SU-DHL-6 (cell line): ENCODE measurements around the gene SAMD9.

Experiments used
- H2AFZ ChIP-seq: fragments of 200-600 bp; sonication (generic); 2 replicates; pipeline ENCODE4 v1.6.1; 2014; ENCODE audit warnings: low read depth, mild to moderate bottlenecking, moderate library complexity, mixed read lengths, antibody characterized with exemption, low read length; ENCODE audit not compliant: severe bottlenecking
- H3F3A ChIP-seq: fragments of 200-600 bp; shearing (Covaris generic); 2 replicates; pipeline ENCODE4 v1.6.0; 2016; ENCODE audit warnings: antibody characterized with exemption, mild to moderate bottlenecking; ENCODE audit not compliant: insufficient read depth
- H3K27ac ChIP-seq: fragments of 200-600 bp; sonication (generic); 2 replicates; pipeline ENCODE4 v1.5.1; 2016; ENCODE audit warnings: low read depth, mild to moderate bottlenecking, low read length, moderate library complexity, mixed read lengths
- H3K27me3 ChIP-seq: fragments of 200-600 bp; sonication (generic), shearing (Covaris generic); 2 replicates; pipeline ENCODE4 v1.6.0; 2014; ENCODE audit warnings: mild to moderate bottlenecking, low read length
- H3K36me3 ChIP-seq: fragments of 200-600 bp; sonication (generic); 2 replicates; pipeline ENCODE4 v1.6.1; 2014; ENCODE audit warnings: mild to moderate bottlenecking, low read length, mixed read lengths
- H3K4me2 ChIP-seq: fragments of 300-600, 200-600 bp; shearing (Covaris generic), sonication (generic); 2 replicates; pipeline ENCODE4 v1.6.0; 2014; ENCODE audit warnings: low read length, low read depth, mild to moderate bottlenecking; ENCODE audit not compliant: poor library complexity, severe bottlenecking
- H3K4me3 ChIP-seq: fragments of 200-600 bp; sonication (generic); 2 replicates; pipeline ENCODE4 v1.5.1; 2014; ENCODE audit warnings: antibody characterized with exemption, low read length, mild to moderate bottlenecking, mixed read lengths; ENCODE audit not compliant: insufficient read depth, poor library complexity, severe bottlenecking
- H3K79me2 ChIP-seq: fragments of 200-600 bp; sonication (generic); 2 replicates; pipeline ENCODE4 v1.6.1; 2014; ENCODE audit warnings: mild to moderate bottlenecking, low read length, moderate library complexity; ENCODE audit not compliant: insufficient read depth
- H3K9ac ChIP-seq: fragments of 200-600 bp; sonication (generic); 2 replicates; pipeline ENCODE4 v1.7.0; 2014; ENCODE audit warnings: mild to moderate bottlenecking, low read length
- H3K9me2 ChIP-seq: fragments of 200-600 bp; sonication (generic); replicated peaks from 2 replicates; pipeline ENCODE4 v1.6.1; 2014; ENCODE audit warnings: low read length; ENCODE audit not compliant: insufficient read depth
- H3K9me3 ChIP-seq: fragments of 200-600 bp; sonication (generic); 2 replicates; pipeline ENCODE4 v1.6.1; 2014; ENCODE audit warnings: low read length, mixed read lengths; ENCODE audit not compliant: insufficient read depth
- H4K20me1 ChIP-seq: fragments of 200-600 bp; sonication (generic); 2 replicates; pipeline ENCODE4 v1.6.1; 2014; ENCODE audit warnings: low read depth, mild to moderate bottlenecking, antibody characterized with exemption, low read length, moderate library complexity, mixed read lengths
- EZH2phosphoT487 ChIP-seq: fragments of 200-600 bp; sonication (generic), shearing (Covaris generic); conservative IDR thresholded peaks from 2 replicates; pipeline ENCODE4 v1.6.1; 2018; ENCODE audit warnings: mild to moderate bottlenecking, antibody characterized with exemption, low read length, moderate library complexity, mixed read lengths
- TF ChIP-seq, protein P1 (sequence below): fragments of 200-600 bp; sonication (generic); IDR thresholded peaks from one replicate; pipeline ENCODE4 v1.5.1; 2017; ENCODE audit warnings: antibody characterized with exemption, mild to moderate bottlenecking, low read length, moderate library complexity; ENCODE audit not compliant: insufficient read depth, poor library complexity, severe bottlenecking

Gene SAMD9

GRCh38 chr7:93117327-93117726 lies 452 bp downstream of the SAMD9 start:
- no peaks in the 10 kb centered on the region; the same call in 1 of the 2 replicates for H3K79me2 ChIP-seq
- H3K9ac ChIP-seq: peak overlapping the region; percentile 42
- H2AFZ ChIP-seq: peak overlapping the region; percentile 68
- H3K27me3 ChIP-seq: no peaks in the 10 kb centered on the region
- H4K20me1 ChIP-seq: no peaks in the 10 kb centered on the region
- H3F3A ChIP-seq: no peaks in the 10 kb centered on the region
- TF ChIP-seq, protein P1, sequence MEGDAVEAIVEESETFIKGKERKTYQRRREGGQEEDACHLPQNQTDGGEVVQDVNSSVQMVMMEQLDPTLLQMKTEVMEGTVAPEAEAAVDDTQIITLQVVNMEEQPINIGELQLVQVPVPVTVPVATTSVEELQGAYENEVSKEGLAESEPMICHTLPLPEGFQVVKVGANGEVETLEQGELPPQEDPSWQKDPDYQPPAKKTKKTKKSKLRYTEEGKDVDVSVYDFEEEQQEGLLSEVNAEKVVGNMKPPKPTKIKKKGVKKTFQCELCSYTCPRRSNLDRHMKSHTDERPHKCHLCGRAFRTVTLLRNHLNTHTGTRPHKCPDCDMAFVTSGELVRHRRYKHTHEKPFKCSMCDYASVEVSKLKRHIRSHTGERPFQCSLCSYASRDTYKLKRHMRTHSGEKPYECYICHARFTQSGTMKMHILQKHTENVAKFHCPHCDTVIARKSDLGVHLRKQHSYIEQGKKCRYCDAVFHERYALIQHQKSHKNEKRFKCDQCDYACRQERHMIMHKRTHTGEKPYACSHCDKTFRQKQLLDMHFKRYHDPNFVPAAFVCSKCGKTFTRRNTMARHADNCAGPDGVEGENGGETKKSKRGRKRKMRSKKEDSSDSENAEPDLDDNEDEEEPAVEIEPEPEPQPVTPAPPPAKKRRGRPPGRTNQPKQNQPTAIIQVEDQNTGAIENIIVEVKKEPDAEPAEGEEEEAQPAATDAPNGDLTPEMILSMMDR: no peak
- no peak for TF ChIP-seq EZH2phosphoT487
- H3K9me2 ChIP-seq: no peaks in the 10 kb centered on the region
- no peaks in the 10 kb centered on the region for H3K9me3 ChIP-seq
- peak overlapping the region; percentile 62 for H3K4me3 ChIP-seq
- H3K27ac ChIP-seq: peak overlapping the region; percentile 28; the same call in 1 of the 2 replicates
- H3K4me2 ChIP-seq: peak overlapping the region; percentile 95
- H3K36me3 ChIP-seq: no peaks in the 10 kb centered on the region

- Histone ChIP-seq H3K4me2 (peak overlapping the region; percentile 95), H3K36me3 (no peaks in the 10 kb centered on the region), H3K9me2 (no peaks in the 10 kb centered on the region), H3K9me3 (no peaks in the 10 kb centered on the region), H3K4me3 (no peak overlapping the region), H3K9ac (no peak overlapping the region), H4K20me1 (no peaks in the 10 kb centered on the region), H3K27me3 (no peaks in the 10 kb centered on the region), H2AFZ (no peak overlapping the region), H3F3A (no peaks in the 10 kb centered on the region), H3K27ac (no peak overlapping the region), H3K79me2 (no peaks in the 10 kb centered on the region; the same call in 1 of the 2 replicates)
- no peak for TF ChIP-seq EZH2phosphoT487
- TF ChIP-seq, protein P1: no peak
Observed at GRCh38 chr7:93115796-93116195, 2.0 kb downstream of the SAMD9 start.

DNA sequence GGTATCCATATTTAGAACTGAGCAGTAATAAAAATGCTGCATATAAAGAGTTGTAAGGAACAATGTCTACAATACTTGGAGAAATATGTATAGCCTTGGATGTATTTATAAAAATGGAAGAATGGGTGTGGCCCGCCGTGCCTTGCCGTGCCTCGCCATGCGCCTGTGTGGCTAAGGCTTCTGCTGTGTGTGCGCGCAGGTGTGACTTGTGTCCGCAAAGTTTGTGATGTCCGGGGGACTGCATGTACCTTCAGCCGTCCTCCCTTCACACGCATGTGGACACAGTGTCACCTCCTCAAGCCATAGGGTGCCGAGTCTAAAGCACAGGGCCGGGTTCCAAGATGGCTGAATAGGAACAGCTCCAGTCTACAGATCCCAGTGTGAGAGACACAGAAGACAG lies 9.8 kb downstream of the SAMD9 start:
- H2AFZ ChIP-seq: no peak overlapping the region
- H3K9me2 ChIP-seq: no peaks in the 10 kb centered on the region
- H3K4me2 ChIP-seq: no peak overlapping the region
- no peaks in the 10 kb centered on the region for H3K79me2 ChIP-seq
- no peaks in the 10 kb centered on the region for H3F3A ChIP-seq
- TF ChIP-seq, protein P1: no peak
- no peak for TF ChIP-seq EZH2phosphoT487
- H3K27me3 ChIP-seq: no peaks in the 10 kb centered on the region
- peaks cover 4% of the 10 kb centered on the region; the same call in 1 of the 2 replicates for H3K9me3 ChIP-seq
- H4K20me1 ChIP-seq: no peaks in the 10 kb centered on the region
- no peak overlapping the region for H3K9ac ChIP-seq
- no peak overlapping the region for H3K27ac ChIP-seq
- H3K4me3 ChIP-seq: no peak overlapping the region
- H3K36me3 ChIP-seq: peaks cover 26% of the 10 kb centered on the region
